Non-pigmented ciliary epithelial cell (primary cell): Measurements from ENCODE around the gene FGGY.
"Not testable (repeated sequence)": the region's sequence is repeated elsewhere in the genome, so short reads cannot be mapped to it uniquely, and the experiment has no call there.

Experiments
- DNase-seq: peaks from one replicate; pipeline ENCODE4 v3.0.0-alpha.2; 2010; ENCODE audit warnings: low read depth

Gene FGGY, protein sequence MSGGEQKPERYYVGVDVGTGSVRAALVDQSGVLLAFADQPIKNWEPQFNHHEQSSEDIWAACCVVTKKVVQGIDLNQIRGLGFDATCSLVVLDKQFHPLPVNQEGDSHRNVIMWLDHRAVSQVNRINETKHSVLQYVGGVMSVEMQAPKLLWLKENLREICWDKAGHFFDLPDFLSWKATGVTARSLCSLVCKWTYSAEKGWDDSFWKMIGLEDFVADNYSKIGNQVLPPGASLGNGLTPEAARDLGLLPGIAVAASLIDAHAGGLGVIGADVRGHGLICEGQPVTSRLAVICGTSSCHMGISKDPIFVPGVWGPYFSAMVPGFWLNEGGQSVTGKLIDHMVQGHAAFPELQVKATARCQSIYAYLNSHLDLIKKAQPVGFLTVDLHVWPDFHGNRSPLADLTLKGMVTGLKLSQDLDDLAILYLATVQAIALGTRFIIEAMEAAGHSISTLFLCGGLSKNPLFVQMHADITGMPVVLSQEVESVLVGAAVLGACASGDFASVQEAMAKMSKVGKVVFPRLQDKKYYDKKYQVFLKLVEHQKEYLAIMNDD

DNA sequence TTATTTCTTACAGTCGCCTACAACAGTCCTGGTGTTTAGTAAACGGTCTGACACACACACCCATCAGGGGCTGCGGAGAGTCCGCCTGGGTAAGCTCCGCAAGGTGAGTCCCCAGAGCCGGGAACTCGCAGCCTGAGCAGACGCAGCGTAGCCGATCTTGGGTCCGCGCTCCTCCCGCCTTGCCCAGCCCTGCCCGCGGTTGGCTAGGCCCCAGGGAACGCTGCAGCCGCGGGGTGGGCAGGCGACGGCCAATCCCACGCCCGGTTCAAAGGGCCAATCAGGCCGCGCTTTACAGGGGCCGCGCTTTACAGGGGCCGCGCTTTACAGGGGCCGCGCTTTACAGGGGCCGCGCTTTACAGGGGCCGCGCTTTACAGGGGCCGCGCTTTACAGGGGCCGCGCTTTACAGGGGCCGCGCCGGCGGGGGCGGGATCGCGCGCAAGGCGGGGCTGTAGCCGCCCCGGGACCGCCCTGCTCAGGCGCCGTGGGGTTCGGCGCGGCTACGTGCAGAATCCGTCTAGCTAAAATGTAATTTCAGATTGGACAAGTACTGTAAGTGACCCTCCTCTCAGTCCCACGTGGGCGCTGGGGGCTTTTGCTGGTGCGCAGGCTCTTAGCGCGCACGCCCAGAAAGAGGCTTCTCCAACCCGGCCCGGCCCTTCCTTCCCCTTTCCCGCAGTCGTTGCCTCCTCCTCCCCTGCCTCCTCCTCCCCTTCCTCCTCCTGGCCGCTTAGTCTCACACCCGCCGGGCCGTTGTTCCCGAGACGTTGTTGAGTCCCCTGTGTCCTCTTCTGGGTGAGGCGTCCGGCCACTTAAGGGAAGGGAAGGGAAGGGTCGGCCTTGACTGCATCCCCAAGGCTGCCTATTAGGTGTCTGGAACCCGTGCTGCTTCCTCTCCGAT is at the start of gene FGGY:
TSS of gene FGGY (plus strand) at position 737 of the 899 bp plus-strand sequence. CDS start 24,456 bp downstream, outside the sequence.
- DNase-seq: peak; percentile 95

DNA sequence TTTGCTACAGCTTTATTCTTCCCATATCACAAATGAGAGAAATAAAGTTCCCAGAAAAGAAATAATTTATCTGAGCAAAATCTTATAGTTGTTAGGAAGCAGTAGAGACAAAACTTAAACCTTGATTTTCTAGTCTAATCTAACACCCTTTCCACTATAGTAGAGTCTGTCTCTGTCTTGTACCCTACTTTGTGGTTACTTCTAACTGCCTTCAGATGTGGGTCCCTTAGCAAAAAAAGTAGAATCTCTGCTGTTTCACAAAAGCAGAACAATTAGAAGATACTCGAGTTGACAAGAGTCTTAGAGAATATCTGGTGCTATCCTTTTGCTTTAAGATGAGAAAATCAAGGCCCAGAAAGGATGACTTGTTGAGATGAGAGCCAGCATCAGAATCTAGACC is 48.1 kb upstream of the FGGY start:
- DNase-seq: no peak

DNA sequence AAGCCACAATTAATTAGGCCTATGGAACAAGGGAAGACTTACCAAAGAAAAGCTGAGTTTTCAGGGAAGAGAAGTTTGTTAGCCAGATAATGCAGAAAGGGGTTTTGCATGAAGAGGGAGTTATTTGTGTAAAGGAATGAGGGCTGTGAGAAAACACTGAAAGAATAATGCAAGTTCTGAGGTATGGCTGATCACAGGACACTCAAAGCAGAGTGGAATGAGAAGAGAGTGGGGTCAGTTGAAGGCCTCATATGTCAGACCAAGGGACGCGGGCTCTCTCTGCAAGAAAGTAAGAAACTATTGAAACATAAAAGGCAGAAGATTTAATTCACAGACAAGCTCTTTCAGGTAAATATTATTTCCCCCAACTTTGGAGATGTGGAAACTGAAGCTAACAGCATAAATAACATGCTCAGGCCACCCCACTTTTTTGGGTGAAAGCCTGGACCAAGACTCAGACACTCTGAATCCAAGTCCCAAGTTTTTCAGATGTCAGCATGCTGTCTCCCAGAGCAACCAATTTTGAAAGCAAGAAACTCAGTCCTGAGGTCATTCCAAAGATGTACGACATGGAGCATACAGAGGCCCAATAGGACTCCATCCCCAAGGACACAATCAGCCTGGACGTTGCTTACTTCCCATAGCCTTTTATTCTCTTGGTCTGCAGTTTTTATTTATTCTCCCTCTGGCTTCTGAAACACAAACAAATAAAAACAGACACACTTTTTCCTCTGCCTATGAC is 47.3 kb upstream of the FGGY start:
- DNase-seq: no peak

DNA sequence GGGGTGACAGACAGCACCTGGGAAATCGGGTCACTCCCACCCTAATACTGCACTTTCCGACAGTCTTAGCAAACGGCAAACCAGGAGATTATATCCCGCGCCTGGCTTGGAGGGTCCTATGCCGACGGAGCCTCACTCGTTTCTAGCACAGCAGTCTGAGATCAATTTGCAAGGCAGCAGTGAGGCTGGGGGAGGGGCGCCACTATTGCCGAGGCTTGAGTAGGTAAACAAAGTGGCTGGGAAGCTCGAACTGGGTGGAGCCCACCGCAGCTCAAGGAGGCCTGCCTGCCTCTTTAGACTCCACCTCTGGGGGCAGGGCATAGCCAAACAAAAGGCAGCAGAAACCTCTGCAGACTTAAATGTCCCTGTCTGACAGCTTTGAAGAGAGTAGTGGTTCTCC is 45.8 kb upstream of the FGGY start:
- not testable (repeated sequence) for DNase-seq

DNA sequence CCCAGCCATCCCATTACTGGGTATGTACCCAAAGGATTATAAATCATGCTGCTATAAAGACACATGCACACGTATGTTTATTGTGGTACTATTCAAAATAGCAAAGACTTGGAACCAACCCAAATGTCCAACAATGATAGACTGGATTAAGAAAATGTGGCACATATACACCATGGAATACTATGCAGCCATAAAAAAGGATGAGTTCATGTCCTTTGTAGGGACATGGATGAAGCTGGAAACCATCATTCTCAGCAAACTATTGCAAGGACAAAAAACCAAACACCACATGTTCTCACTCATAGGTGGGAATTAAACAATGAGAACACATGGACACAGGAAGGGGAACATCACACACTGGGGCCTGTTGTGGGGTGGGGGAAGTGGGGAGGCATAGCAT is 40.5 kb upstream of the FGGY start:
- not testable (repeated sequence) for DNase-seq

DNA sequence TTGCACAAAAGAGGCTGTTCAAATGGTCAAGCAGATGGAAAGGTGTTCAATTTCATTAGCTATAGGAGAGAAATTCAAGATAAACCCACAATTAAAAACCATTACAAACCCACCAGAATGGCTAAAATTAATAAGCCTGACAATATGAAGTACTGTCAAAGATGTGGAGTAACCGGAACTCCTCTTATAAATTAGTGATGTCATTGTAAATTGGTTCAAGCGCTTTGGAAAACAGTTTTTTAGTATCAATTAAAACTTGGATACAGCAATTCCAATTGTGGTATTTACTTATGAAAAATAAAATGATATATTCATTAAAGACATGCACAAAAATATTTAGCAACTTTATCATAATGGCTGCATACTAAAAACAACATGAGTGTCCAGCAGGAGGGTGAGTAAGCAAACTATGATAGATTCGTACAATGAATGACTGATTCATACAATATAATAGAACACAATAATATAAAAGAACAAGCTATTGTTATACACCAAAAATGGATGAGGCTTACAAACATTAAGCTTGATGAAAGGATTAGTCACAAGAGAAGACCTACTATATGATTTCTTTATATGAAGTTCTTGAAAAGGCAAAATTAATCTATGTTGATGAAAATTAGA is 38.4 kb upstream of the FGGY start:
- DNase-seq: no peak

DNA sequence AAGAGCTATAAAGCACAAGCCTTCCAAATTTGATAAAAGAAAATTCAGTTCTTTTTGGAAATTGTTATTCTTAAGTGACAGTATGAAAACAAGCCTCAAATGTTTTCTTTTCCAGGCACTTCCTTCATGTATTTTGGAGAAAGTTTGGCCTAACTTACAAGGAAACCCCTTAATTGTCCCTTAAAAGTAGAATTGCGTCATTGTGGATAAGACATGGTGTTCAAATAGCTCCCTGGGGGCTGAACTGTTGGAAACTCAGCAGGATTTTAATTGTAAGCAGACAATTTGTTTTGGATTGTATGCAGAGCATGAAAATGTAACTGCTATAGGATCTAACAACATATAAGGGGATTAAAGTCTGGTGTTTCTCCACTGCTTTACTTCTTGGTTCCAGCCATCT is 35.4 kb upstream of the FGGY start:
- DNase-seq: no peak

DNA sequence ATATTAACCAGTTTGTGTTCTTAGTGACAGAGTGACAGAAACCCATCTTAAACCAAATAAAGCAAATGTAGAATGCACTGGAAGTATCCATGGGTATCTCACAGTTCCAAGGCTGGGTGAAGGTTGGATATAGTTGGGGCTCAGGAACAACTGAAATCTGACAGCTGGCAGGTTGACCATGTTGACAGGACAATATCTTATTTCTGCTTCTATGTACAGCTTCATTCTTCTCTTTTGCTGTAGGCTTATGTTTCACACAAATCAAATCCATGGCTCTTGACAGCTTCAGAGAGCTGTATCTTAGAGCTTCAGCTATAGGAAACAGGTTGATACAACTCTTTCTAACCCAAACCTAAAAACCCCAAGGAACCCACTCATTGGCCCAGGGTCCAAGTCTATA is 34.3 kb upstream of the FGGY start:
- DNase-seq: no peak

DNA sequence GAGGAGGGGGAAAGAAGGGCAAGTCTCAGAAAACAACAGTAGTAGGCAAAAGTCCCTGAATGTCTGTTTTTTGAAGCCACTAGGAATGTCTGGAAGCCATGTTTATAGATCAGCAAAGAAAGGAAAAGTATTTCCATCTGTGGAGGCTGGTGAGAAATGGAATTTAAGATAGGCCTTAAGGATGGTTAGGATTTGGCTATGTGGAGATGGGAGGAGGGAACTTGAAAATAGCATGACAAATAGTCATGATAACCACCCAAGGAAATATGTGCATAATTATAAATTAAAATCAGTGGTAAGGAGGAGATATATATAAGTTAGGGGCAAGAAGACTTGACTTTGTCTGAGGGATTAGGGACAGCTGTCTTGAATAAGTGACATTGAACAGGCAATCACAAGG is 33.8 kb upstream of the FGGY start:
- DNase-seq: no peak

DNA sequence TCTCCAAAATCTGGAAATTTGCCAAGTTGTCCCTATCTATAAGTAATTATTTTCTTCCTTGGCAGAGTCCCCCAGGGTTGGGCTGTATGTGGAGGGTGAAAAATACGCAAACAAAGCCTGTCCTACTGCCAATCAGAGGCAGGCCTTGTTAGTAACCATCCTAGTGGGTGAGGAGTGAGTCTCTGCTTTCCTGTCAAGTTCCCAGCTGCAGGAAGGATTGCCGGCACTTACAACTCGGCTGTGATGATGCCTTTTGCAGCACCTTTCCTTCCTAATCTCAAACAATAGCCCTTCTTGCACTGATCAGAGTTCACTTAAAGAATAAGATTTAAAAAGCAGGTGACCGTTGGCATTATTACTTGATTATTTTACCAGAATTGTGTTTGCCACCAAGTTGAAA is 31.3 kb upstream of the FGGY start:
- DNase-seq: no peak

DNA sequence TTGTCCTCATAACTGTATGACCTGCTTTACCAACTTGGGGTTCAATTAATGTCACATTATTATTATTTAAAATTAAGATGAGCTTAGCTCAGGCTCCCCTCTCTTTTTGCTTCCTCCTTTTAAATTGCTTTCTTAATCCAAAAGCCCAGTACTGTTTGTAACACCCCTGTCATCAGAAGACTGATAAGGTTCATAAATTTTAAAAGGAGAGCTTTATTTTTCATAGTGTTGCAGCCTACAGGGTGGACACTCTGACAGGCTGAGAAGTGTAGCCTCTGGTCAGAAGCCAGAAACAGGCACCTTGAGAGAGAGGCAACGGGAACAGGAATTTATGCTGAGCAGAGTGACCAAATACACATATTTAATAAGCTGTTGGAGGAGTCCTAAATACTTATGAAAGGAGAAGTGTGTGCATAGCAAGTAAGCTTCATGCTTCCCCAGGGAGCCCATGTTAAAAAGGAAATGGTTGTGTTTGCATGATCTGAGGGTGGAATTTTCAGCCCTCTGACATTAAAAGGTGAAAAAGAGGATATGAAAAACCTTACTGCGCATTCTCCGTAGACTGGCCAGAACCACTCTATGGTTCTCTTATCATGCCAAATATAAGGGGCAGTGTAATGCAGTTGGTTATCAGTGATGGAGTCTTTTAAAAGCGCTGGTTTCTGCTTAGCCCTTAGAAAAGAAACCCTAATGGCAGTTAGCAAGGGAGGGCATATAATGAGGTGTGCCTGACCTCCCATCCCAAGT is 30.5 kb upstream of the FGGY start:
- no peak for DNase-seq

DNA sequence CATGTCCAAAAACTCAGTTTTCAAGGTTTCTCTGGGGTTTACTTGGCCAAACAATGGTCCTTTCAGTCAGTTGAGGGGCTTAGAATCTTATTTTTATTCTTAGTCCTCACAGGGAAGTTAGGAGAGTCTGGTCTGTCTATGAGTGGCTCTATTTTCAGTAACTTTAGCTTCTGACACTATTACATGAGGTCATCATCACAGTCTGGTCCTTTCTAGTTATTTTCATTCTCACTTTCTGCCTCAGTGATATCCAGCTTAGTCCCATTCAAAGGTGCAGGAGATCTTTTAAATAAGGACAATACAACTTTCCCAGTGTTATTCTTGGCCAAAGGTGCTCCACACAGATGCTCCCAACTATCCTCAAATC is 30.0 kb upstream of the FGGY start:
- no peak for DNase-seq

DNA sequence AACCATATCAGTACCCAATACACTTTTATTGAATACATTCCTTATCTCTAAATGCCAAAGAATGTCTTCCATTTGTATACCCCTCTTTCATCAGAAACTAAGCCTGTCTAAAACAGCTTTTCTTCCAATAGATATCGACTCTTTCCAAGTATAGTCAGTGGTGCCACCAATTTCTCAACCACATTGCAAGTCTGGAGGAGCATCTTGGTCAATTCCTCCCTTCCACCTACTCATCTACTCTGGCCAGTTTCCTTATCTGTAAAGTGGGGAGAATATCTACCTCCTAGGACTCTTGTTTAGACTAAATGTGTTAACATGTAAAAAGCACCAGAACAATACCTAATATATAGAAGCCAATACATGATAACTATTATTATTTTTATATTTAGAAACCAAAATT is 28.5 kb upstream of the FGGY start:
- DNase-seq: no peak

DNA sequence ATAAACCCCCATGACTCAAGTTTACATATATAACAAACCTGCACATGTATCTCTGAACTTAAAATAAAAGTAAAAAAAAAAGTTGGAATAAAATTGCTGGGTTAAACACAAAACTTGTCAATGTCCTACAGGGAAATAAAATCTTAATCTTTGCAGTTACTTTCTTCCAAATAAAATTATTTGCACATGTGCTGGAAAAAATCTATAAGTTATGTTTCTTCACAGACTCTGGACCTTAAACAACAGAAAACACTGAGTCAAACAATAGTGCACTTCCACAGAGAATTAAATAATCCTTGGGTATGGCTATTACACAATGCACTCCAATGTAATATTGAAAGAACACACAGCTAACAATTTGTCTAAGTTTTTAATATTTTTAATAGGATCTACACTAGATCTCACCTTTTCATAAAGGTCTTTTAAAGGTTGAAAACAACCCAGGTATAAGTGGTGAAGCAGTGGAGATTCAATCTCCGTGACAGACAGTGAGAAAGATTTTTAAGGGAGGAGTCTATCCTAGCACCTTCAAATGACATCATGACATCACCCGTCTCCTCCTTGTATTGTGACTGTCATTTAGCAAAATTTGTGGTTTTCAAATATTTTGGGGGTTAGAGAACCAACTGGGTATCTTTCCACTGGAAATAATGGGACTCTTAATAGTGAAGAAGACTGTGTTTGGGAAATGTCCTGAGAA is 25.2 kb upstream of the FGGY start:
- DNase-seq: no peak

DNA sequence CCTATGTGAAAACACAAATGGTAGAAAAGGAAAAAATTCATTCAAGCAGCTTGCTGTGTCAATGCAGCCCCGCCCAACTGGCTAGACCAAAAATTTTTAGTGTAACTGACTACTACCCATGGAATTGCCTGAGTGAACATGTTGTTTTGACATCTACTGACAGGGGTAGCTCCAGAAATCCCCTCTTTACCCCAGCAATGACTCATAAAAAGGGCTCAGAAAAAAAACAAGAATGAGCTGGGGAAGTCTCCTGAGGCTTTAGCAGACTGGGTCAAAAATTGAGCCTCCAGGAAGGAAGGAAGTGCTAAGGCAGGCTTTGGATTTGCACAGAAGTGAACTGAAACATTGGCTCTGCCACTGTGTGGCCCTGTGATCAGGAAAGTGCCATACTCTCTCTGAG is 24.4 kb upstream of the FGGY start:
- DNase-seq: no peak

DNA sequence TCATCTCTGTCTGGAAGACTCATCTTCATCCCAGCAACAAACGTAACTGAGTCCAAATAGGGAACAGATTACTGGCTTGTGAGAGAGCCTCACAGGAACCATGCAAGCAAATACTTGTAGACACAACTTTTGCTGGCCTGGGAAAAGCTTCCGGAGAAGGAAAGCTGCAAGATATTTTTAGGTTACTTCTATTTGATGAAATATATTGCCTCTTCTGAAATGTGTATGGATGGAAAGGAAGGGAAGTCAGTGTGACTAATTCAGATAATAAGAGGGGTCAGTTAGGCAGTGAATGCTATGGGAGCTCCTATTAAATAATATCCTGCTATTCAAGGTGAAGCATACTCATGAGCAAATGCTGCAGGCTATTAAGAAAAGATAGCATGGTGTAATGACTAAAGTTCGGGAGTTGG is 20.4 kb upstream of the FGGY start:
- DNase-seq: no peak

DNA sequence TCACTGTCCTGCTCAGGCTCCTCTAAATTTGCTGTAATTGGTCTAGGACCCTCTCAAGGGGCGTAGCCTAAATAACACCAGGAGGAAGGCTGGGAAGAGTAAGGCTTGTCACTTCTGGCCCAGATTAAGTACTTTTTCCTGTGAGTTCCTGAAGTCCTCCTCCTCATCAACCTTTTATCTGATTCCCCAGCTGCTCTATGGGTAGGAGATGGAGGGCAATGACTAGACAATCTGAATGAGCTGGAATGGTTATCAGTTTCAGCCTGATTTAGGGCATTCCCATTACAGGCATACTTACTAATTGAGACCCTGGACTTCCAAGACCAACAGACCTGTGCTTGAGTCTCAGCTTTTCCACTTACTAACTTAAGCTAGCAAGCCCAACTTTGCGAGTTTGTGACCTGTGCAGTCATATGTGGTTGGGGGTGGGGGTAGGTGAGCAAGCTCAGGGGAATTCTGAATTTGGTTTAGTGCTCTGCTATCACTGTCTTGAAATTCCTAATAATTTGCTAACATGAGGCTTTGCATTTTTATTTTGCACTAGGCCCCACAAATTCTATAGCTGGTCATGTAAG is 18.0 kb upstream of the FGGY start:
- DNase-seq: no peak

DNA sequence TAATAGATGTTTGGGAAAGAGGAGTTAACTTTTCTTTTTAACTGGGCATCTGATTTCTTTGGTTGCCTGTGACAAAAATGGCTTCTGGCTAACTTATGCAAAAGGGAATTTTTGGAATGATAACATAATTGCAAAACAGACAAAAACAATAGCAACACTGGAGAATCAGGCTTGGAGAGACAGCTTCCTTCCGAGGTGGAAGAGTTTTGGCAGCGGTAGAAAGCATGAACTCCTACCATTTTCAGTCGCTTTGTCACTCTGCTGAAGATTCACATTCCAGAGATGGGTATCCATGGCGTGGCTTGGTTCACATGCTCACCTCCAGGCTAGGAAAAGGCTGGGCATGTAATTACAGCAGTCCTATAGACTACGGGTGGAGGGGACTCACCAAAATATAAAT is 17.2 kb upstream of the FGGY start:
- DNase-seq: no peak

DNA sequence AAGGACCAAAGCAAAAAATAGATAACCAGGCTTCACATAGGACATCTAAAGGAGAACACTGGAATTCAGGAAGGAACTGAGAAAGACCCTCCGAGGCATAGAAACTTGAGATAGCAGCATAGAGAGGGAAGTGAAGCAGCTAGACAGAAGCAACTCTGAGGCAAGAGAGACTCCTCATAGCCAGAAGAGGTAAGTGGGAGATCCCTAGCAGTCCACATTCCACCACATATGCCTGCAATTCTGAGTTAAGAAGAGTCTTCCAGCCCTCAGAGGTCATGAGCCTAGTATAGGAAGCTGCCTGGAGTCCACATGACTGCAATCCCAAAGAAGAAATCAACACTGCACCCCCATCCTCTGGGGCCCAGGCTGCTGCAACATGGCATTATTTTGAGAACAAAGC is 13.9 kb upstream of the FGGY start:
- no peak for DNase-seq

DNA sequence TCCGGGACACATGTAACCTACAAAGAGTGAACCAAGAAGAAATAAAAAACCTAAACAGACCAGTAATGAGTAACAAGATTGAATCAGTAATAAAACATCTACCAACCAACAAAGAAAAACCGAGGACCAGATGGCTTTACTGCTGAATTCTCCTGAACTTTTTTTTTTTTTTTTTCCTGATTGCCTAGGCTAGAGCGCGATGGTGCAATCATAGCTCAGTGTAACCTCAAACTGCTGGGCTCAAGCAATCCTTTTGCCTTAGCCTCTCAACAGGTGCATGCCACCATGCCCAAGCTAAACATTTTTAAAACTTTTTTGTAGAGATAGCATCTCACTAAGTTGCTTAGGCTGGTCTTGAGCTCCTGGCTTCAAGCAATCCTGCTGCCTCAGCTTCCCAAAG is 11.2 kb upstream of the FGGY start:
- DNase-seq: no peak
